Measurements from ENCODE around the gene MLLT10. TPM values are rescaled to one million over a fixed set of nuclear protein-coding genes. Genes with fewer than 3 reads are reported as not detected.

The MLLT10 gene
- total and polyA plus RNA-seq, 4 donors: 20.6 to 97.8 (median 35.7) TPM

DNA sequence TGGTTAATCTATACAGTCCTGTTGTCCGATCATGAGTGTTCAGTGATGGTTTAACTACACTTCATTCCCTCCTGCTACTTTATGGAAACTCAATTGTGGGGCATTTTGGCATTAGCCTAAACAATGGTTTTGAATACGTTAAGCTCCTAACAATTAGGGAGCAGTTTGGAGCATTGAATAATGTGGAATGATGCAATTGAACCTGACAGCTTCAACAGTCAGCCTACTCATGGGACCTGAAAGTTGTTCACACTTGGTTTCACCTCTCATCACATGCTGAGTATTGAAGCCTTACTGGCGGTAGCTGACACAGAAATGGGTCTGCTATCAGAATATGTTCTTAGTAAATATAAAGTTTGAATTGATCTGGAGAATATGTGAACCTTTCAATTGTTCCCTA is 186.1 kb downstream of the MLLT10 start:
- H3K27ac ChIP-seq (ENCODE audit: low read depth in 1 of 2, low read length in 1 of 2): no peak overlapping the region
- no peak overlapping the region for H3K9ac ChIP-seq (ENCODE audit: insufficient read depth in 1 of 2, low read length in 2 of 2)
- TF ChIP-seq, protein P1, sequence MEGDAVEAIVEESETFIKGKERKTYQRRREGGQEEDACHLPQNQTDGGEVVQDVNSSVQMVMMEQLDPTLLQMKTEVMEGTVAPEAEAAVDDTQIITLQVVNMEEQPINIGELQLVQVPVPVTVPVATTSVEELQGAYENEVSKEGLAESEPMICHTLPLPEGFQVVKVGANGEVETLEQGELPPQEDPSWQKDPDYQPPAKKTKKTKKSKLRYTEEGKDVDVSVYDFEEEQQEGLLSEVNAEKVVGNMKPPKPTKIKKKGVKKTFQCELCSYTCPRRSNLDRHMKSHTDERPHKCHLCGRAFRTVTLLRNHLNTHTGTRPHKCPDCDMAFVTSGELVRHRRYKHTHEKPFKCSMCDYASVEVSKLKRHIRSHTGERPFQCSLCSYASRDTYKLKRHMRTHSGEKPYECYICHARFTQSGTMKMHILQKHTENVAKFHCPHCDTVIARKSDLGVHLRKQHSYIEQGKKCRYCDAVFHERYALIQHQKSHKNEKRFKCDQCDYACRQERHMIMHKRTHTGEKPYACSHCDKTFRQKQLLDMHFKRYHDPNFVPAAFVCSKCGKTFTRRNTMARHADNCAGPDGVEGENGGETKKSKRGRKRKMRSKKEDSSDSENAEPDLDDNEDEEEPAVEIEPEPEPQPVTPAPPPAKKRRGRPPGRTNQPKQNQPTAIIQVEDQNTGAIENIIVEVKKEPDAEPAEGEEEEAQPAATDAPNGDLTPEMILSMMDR (IDR thresholded peaks at IDR 0.05; ENCODE audit: control extremely low read depth, extremely low read depth): no peak
- H3K4me1 ChIP-seq (ENCODE audit: control insufficient read depth in 5 of 5, insufficient read depth in 5 of 5, low read length in 5 of 5): peaks cover 0 to 37% (median 9%) of the 10 kb centered on the region in 5 donors
- no peaks in the 10 kb centered on the region for H3K27me3 ChIP-seq (ENCODE audit: control insufficient read depth in 3 of 3, insufficient read depth in 3 of 3, low read length in 2 of 3)
- H3K4me3 ChIP-seq: no peak overlapping the region
- ATAC-seq (ENCODE audit: insufficient read depth, low FRiP score) (no peak), DNase-seq (no peak)
- H3K36me3 ChIP-seq (ENCODE audit: control insufficient read depth in 4 of 4, insufficient read depth in 4 of 4, low read length in 4 of 4): peaks cover 0 to 7% (median 5%) of the 10 kb centered on the region in 4 donors
- H3K9me3 ChIP-seq (ENCODE audit: control insufficient read depth in 4 of 4, insufficient read depth in 3 of 4, low read length in 3 of 4): no peaks in the 10 kb centered on the region
- WGBS, 2 donors: 87 to 93% methylated on average over 3 of the region's 3 CpGs

DNA sequence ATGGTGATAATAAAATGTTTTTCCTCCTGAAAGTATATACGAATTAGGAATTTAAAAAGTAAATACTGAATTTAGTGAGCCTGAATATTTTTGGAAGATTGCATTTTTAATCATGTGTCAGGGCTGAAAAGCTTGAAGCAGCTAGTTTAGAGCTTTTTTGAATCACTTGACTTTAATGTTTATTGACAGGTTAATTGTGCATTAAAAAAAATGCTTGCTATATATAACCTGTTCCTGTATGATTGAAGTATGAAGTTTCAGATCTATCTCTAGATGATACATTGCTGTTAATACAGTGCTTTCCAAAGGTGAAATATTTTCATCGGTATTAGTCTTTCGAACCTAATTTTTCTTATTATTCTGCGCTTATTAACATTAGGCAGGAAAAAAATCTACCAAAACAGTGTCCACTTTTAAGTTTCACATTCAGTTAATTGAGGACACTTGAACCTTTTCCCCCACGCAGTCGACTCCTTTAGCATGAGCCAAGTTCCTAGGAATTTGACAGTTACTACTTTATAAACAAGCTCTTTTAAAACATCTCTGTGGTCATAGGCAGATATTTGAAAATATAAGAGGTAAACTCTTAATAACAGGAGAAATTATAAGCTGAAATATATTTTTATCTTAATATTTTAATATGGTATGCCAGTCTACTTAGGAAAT is 187.1 kb downstream of the MLLT10 start:
- TF ChIP-seq, protein P1 (IDR thresholded peaks at IDR 0.05; ENCODE audit: control extremely low read depth, extremely low read depth): no peak
- H3K36me3 ChIP-seq (ENCODE audit: control insufficient read depth in 4 of 4, insufficient read depth in 4 of 4, low read length in 4 of 4): peaks cover 0 to 7% (median 5%) of the 10 kb centered on the region in 4 donors
- WGBS, 2 donors: 74 to 82% methylated on average over 6 of the region's 6 CpGs

DNA sequence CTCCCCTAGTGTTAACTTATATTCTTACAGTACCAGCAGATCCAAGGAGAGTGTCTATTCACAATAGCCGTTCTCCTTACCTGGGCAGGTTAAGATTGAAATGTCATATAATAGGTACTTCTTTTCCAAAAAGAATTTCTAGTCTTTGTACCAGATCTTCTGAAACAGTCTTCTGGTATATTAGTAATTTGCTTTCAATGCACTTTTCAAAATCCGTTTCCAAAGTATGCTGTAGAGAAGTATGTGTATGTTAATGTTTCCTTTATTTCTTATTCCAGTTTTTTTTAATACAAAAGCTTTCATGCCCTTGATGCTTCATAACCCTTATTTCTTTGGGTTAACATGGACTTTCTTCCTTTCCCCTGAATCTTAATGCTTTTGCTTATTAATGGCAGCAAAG is 188.2 kb downstream of the MLLT10 start:
- Histone ChIP-seq H3K27me3 (ENCODE audit: control insufficient read depth in 3 of 3, insufficient read depth in 3 of 3, low read length in 2 of 3) (no peaks in the 10 kb centered on the region), H3K9me3 (ENCODE audit: control insufficient read depth in 4 of 4, insufficient read depth in 3 of 4, low read length in 3 of 4) (no peaks in the 10 kb centered on the region), H3K36me3 (ENCODE audit: control insufficient read depth in 4 of 4, insufficient read depth in 4 of 4, low read length in 4 of 4) (peaks cover 0 to 7% (median 5%) of the 10 kb centered on the region in 4 donors), H3K27ac (ENCODE audit: low read depth in 1 of 2, low read length in 1 of 2) (no peak overlapping the region), H3K4me3 (no peak overlapping the region), H3K4me1 (ENCODE audit: control insufficient read depth in 5 of 5, insufficient read depth in 5 of 5, low read length in 5 of 5) (peaks cover 0 to 38% (median 11%) of the 10 kb centered on the region in 5 donors), H3K9ac (ENCODE audit: insufficient read depth in 1 of 2, low read length in 2 of 2) (no peak overlapping the region)
- TF ChIP-seq, protein P1 (IDR thresholded peaks at IDR 0.05; ENCODE audit: control extremely low read depth, extremely low read depth): no peak
- DNase-seq (no peak), ATAC-seq (ENCODE audit: insufficient read depth, low FRiP score) (no peak)
- WGBS, 2 donors: 98 to 99% methylated on average over 2 of the region's 2 CpGs

More for the DNA sequence above, 187.1 kb downstream of the MLLT10 start:
- Histone ChIP-seq H3K27ac (ENCODE audit: low read depth in 1 of 2, low read length in 1 of 2) (no peak overlapping the region), H3K9me3 (ENCODE audit: control insufficient read depth in 4 of 4, insufficient read depth in 3 of 4, low read length in 3 of 4) (no peaks in the 10 kb centered on the region), H3K4me1 (ENCODE audit: control insufficient read depth in 5 of 5, insufficient read depth in 5 of 5, low read length in 5 of 5) (peaks cover 0 to 31% (median 11%) of the 10 kb centered on the region in 5 donors), H3K27me3 (ENCODE audit: control insufficient read depth in 3 of 3, insufficient read depth in 3 of 3, low read length in 2 of 3) (no peaks in the 10 kb centered on the region), H3K4me3 (no peak overlapping the region), H3K9ac (ENCODE audit: insufficient read depth in 1 of 2, low read length in 2 of 2) (no peak overlapping the region)
- DNase-seq: peak in 2 of 3 donors; percentile 52 to 62
- ATAC-seq (ENCODE audit: insufficient read depth, low FRiP score): no peak

Data from lung (tissue), 12 donors.